HG02678 (cell line): ENCODE measurements around the gene CNMD.
"Not testable (repeated sequence)": the region's sequence is repeated elsewhere in the genome, so short reads cannot be mapped to it uniquely, and the experiment has no call there.

ENCODE experiments used
- ATAC-seq: cut with Tn5 transposase; IDR thresholded peaks from one replicate; pipeline ENCODE4 v1.9.1; 2021; ENCODE audit warnings: mild to moderate bottlenecking, moderate library complexity; ENCODE audit not compliant: unreplicated experiment

The CNMD gene

GRCh38 chr13:52696566-52696965, 43.1 kb downstream of the CNMD start:
- no peak for ATAC-seq

- ATAC-seq: no peak
Observed at GRCh38 chr13:52695856-52696255, 43.8 kb downstream of the CNMD start.

- ATAC-seq: no peak
Observed at GRCh38 chr13:52686376-52686775, 53.2 kb downstream of the CNMD start.

- not testable (repeated sequence) for ATAC-seq
Observed at GRCh38 chr13:52685806-52686205, 53.8 kb downstream of the CNMD start.

- no peak for ATAC-seq
Observed at GRCh38 chr13:52677823-52678222, 61.8 kb downstream of the CNMD start.

GRCh38 chr13:52673465-52673864, 66.2 kb downstream of the CNMD start:
- ATAC-seq: no peak

GRCh38 chr13:52670726-52671125, 68.9 kb downstream of the CNMD start:
- no peak for ATAC-seq

- ATAC-seq: no peak
Observed at GRCh38 chr13:52669677-52670076, 69.9 kb downstream of the CNMD start.

- ATAC-seq: no peak
Observed at GRCh38 chr13:52665325-52665724, 74.3 kb downstream of the CNMD start.

GRCh38 chr13:52664272-52664671, 75.3 kb downstream of the CNMD start:
- no peak for ATAC-seq

GRCh38 chr13:52659340-52659739, 80.3 kb downstream of the CNMD start:
- no peak for ATAC-seq
